Raji (cell line): ENCODE data around the gene SH2D7.
A peak's percentile ranks its signal among the peaks of the same experiment; 100 is the strongest.

Source experiments
- POLR2A ChIP-seq: IDR thresholded peaks from 2 replicates; pipeline ENCODE4 v1.6.1; 2011; ENCODE audit warnings: low read depth, low read length, control low read depth; ENCODE audit not compliant: insufficient read depth

Gene SH2D7

DNA sequence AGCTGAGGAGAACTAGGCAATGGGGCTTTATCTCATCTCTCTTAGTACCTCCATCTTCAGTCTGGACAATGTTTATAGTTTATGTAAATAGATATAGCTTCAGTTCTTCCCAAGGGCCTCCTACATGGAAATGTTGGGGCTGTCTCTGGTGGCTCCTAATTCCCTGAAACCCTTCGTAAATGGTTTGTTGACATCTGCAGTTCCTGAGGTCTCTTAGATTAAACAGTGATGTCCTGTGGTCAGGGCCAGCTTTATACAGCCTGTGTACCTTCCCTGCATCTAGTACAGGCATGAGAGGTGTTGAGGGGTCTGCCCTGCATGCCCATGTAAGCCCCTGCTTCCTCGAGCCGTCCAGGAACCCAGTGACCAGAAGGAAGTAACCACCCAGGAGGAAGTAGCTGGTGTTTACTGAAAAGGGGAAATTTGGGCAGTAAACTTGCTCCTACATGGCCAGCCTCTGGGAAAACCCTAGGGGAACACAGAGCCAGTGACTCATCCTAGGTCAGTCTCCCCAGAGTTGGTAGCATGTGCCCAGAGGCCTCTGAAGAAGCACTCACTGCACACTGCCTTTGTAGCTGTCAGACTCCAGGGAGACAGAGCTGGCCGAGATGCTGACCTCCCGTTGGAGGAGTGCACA lies 10.1 kb upstream of the SH2D7 start:
- no peak for TF ChIP-seq POLR2A

DNA sequence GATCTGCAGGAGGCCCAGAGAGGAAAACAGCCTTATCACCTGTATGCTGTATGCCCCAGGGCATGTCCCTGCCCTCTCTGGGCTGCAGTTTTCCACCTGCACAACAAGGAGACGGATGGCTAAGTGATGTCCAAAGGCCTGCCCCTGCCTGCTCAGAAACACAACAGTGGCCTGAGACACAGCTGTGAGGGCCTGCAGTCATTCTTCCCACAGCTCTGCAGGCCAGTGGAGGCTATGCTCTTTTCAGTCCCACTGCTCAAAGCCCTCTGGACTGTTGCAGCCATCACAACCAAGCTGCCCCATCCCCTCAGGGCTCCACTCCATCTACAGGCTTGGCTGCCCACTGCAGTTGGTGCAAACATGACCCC lies 9.6 kb upstream of the SH2D7 start:
- TF ChIP-seq POLR2A, result no peak

DNA sequence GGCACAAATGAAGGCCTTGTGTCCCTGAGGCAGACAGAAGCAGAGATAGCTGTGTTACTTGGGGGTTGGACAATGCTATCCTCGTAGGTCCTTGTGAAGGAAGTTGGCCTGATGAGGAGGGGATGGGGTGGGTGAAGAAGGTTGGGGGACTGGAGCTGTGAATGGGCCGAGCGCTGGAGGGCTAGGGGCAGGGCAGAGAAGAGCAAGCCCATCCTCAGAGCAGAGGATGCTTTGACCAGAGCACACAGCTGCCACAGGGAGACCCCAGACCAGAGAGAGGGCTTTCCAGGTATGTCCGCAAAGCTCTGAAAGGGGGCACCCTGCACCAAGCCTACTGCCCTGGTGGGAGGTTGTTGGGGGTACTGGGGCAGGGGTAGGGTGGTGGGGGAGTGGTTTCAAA lies 9.2 kb upstream of the SH2D7 start:
- TF ChIP-seq POLR2A, result no peak

DNA sequence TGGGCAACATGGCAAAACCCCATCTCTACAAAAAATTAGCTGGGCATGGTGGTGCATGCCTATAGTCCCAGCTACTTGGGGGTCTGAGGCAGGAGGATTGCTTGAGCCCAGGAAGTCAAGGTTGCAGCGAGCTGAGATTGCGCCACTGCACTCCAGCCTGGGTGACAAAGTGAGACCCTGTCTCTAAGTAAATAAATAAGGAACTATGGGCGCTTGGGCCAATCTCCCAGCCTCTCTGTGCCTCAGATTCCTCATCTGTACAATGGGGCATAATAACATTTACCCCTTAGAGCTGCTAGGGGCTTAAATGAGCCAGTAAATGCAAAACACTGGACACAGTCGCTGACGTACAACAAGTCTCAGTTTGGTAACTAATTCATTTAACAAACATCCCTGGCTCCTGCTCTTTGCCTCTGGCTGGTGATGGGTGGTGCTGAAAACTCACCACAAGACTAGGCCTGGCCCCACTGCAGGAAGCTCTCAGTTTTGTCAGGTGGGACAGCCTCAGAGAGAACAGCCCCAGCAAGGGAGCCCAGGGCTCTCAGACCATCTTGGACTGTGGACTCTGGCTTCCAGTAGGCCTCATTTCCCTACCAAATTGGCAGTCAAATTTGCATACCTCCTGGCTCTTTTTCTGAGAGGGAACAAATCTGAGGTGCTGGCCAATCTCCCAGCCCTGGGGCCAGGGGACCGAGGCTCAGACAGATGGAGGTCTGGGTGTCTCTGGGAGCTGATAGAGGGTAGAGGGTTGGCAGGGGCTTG lies 8.5 kb upstream of the SH2D7 start:
- TF ChIP-seq POLR2A, result peak; percentile 28; the same call in 1 of the 2 replicates

DNA sequence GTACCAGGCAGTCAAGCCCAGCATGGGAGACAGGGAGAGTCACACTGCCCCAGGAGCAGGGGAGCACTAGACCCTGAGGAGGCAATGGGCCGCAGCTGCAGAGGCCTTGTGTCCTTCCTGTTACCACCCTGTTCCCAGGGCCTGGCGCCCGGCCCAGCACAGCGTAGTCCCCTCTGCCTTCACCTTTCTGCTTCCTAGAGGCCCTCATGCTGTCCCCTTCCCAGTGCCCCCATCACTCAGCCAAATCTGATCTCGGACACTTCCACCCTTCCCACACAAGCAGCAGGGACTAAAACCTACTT lies 8.0 kb upstream of the SH2D7 start:
- no peak for TF ChIP-seq POLR2A

DNA sequence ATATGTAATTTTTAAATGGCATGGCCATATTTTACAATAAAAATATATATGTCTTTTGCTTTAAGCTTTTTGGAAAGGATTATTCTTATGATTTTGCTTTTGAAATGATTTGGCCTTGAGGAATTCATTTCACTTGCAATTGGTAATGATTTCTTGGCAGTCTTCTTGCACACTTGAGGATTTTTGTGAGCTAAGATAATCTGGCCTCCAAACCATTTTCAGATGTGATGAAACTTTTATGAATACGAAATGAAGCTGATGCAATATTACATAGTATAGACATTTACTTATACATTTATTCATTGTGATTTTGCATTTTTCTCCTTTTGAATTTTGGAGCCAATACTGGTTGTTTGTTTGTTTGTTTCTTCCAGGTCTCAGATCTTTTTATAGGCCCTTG lies 6.4 kb upstream of the SH2D7 start:
- no peak for TF ChIP-seq POLR2A

DNA sequence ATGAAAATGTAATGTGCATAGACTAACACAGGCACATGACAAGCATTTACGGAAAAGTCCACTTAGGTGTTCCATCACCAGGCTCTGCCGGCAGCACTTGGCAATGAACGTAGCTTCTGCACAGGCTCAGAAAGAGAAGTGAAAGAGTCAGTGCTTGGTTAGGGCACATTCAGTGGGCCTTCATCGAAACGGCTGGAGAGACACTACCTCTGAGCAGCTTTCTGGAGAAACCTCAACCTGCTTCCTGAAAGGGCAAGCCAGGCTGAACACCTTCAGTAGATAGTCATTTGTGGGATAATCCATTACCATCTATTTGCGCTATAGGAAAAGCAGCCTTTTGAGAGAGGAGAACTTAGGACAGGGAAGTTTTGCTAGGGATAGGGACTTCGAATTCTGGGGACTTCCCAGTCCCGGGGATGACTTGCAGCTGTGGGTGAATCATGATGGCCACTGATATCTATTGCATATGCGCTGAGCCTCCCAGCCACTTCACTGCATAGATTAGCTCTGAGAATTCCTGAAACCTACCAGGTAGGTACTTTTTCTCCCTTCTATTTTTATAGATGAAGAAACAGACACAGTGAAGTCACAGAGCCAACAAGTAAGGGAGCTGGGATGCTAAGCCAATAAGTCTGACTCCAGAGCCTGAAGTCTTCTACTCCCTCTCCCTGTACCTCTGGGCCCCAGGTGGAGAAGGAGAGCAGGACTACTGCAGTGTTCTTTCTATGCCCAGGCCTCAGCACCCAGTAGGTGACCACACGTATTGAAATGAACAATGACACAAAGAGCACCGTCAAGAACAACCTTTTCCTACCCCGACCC lies 4.2 kb upstream of the SH2D7 start:
- no peak for TF ChIP-seq POLR2A

DNA sequence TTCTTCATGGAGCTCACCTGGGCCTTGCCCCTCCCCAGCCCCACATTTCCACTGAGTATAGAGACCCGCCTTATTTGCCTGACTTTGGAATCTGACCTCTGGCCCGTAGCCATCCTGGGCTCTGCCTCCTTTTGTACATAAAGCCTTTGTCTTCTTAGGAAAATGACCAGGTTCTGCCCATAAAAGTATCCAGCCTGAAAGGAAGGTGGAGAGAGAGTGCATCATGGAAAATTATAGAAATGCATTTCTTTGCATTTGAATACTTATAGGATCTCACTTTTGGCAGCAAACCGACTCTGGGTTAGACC lies 3.6 kb upstream of the SH2D7 start:
- no peak for TF ChIP-seq POLR2A

DNA sequence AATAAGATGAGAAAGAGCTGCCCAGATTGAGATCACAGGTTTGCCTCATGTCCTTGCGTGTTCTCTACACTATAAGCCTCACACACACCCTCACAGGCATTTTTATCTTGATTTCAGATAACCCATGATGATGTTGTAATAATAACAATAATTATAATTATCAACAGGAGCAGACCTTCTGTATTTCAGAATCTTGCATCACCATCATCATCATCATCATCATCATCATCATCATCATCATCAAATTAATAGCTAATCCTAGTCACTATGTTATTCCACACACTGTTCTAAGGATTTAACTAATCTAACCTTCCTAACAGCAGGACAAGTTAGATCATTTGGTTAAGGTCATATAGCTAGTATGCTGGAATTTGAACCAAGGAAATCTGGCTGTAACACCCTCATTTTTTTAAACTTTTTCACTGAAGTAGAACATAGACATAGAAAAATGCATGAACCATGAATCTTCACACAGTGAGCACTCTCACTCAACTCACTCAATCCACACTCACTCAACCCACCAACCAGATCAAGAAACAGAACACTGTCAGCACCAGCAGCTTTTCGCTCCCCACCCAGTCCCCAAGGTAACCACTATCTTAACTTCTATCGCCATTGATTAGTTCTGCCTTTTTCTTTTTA lies 1.8 kb upstream of the SH2D7 start:
- no peak for TF ChIP-seq POLR2A

DNA sequence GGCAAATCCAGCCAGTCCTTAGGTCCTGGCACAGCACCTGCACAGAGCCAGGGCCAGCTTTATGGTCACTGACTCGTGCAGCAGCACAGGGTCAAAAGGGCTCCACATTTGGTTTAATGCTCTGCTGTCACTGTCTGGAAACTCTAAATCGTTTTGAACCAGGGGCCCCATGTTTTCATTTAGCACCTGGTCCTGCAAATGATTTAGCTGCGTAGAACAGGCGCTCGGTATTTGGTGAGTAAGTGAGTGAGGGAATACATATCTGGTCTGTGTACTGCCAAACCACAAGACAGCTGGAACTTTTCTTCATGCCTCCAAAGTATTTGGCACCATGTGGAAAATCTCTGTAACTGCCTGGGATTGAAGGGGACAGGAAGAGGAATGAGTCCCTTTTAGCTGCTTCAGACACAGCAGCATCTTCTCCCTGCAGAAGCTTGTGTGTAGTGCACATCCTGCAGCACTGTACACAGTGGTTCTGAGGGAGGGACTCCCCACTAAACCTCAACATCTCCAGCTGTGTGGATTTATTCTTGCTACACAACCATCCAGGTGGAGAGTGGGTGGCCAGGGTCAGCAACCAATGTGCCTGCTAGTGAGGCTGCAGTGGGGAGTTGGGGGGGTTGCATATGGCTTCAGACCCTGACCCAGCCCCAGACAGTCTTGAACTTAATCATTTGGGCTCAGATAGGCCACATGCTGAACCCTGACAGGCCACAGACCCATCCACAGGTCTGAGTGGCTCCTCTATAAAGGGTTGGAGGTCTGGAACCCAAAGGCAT lies 1.1 kb downstream of the SH2D7 start:
- TF ChIP-seq POLR2A, result no peak

DNA sequence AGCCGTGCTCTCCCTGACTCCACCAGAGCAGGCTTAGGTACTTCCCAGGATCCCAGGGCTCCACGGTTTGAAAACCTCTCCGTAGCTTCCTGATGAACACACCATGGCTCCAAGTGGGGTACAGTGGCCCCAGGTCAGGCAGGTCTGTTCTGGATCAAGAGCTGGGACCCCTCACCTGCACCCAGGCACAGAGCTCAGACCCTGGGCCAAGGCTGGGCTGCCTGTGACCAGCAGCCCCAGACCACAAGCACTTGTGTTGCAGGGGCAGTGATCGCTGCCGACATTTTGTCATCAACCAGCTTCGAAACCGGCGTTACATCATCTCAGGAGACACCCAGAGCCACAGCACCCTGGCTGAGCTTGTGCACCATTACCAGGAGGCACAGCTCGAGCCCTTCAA lies 5.3 kb downstream of the SH2D7 start:
- no peak for TF ChIP-seq POLR2A

DNA sequence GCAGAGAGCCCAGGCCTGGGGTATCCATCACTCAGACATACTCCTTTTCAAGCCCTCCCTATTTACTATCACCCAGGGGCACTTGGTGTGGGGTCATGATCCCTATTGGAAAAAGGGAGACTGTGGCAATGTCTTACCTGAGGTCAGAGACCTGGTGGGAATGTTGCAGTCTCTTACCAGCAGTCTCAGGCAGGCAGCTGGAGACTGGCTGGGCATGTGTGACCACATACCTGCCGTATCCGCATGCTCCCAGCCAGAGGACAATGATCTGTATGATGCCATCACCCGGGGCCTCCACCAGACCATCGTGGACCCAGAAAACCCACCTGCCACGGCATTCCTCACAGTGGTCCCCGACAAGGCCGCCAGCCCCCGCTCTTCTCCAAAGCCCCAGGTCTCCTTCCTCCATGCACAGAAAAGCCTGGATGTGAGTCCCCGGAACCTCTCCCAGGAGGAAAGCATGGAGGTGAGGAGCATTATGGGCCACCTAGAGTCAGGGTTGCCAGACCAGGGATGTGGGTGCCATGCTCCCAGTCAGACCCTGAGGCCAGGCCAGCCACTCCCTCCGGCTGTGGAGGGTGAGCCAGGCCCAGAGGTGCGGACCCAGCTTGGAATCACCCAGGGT lies 5.9 kb downstream of the SH2D7 start:
- no peak for TF ChIP-seq POLR2A

DNA sequence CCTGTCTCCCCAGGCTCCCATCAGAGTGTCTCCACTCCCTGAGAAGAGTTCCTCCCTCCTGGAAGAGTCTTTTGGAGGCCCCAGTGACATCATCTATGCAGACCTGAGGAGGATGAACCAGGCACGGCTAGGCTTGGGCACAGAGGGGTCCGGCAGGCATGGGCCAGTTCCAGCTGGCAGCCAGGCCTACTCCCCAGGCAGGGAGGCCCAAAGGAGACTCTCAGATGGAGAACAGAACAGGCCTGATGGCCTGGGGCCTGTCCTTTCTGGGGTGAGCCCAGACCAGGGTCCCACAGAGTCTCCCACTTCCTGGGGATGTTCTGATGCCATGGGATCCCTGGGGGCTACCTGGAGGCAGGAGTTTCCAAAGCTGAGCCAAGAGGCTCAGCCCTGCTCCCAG lies 8.5 kb downstream of the SH2D7 start:
- no peak for TF ChIP-seq POLR2A

DNA sequence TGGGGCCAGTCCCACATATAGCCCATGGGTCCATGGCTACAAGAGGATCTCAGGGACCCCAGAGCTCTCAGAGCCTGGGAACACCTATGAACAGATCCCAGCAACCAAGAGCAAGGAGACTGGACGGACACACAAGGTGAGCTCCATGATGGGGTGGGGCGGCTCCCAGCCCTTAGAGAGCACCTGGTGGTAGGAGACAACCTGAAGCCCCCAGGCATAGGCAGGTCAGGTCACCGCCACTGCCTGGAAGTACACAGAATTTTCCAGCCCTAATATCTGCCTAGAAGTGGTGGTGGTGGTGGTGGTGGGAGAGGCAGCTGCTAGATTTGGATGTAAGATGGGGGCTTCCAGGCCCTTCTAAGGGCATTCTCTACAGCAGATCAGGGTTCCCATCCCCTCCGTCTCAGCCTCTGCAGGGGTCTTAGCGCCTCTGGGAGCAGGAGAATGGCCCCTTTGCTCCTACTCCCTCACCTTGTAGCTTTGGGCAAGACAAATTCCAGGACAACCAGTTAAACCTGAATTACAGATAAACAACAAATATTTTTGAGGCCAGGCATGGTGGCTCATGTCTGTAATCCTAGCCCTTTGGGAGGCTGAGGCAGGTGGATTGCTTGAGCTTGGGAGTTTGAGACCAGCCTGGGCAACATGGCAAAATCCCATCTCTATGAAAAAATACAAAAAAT lies 9.2 kb downstream of the SH2D7 start:
- no peak for TF ChIP-seq POLR2A
